HCT116 (cell line): ENCODE measurements around the gene SPR. TPM values are rescaled to one million over a fixed set of nuclear protein-coding genes. Genes with fewer than 3 reads are reported as not detected.

Experiments used
- ATAC-seq: fragments of 200-7000 bp; cut with Tn5 transposase; 2 replicates; pipeline ENCODE4 v1.9.1; 2020; ENCODE audit warnings: mild to moderate bottlenecking, moderate library complexity
- Bru-seq: library from RNA; stranded (reverse); fragments of 400-500 nt; gene quantifications from one replicate; lab custom pipeline; 2021; lab: Mats Ljungman, UMichigan
- BruChase-seq, 2 experiments: library from RNA; stranded (reverse); fragments of 400-500 nt; gene quantifications; one replicate each; lab custom pipeline; 2021; lab: Mats Ljungman, UMichigan
- BruUV-seq: library from RNA; stranded (reverse); fragments of 400-500 nt; replicated peaks from 2 replicates; lab custom pipeline; 2021; lab: Mats Ljungman, UMichigan
- CTCF ChIA-PET: fragments of 300-600 bp; sonication (Branson Sonifier 250); formaldehyde crosslinking; loops from one replicate; lab custom pipeline; 2021; ENCODE audit warnings: antibody characterized with exemption; lab: Charles Lee
- POLR2A ChIA-PET: fragments of 300-600, 350-600 bp; sonication (Branson Sonifier 250); formaldehyde crosslinking; loops from one replicate; lab custom pipeline; 2021; ENCODE audit warnings: antibody characterized with exemption; lab: Charles Lee
- RAD21 ChIA-PET, 2 experiments: fragments of 300-600 bp; sonication (Branson Sonifier 250); formaldehyde crosslinking; loops; one replicate each; lab custom pipeline; 2023; ENCODE audit warnings: low total read pairs in 2 of 2; ENCODE audit not compliant: uncharacterized antibody in 2 of 2, unreplicated experiment in 2 of 2, low non-redundant PET in 1 of 2; lab: Charles Lee
- DNase-seq: peaks from one replicate; pipeline ENCODE4 v3.0.0-alpha.2; 2010; ENCODE audit warnings: low read depth, low spot score
- H2AFZ ChIP-seq: fragments of 200-600 bp; shearing (Covaris generic), sonication (generic); 2 replicates; pipeline ENCODE4 v1.6.1; 2017; ENCODE audit warnings: low read depth, mixed run types, mixed read lengths, antibody characterized with exemption, low read length; ENCODE audit not compliant: poor library complexity, severe bottlenecking
- H3K27ac ChIP-seq: 2 replicates; pipeline ENCODE4 v1.5.1; 2012; ENCODE audit warnings: low read depth, low read length
- H3K27me3 ChIP-seq: fragments of 200-600 bp; sonication (generic); 2 replicates; pipeline ENCODE4 v1.6.1; 2016; ENCODE audit warnings: mixed run types, low read length, mixed read lengths; ENCODE audit not compliant: insufficient read depth
- H3K36me3 ChIP-seq, 2 experiments: fragments of 200-500 bp in 1 of 2; fragments of 200-600 bp in 1 of 2; sonication (Bioruptor generic) in 1 of 2; sonication (generic) in 1 of 2; 2 replicates each; pipeline versions ENCODE4 v1.5.1 to v1.6.1; 2014 to 2016; ENCODE audit warnings: low read length in 2 of 2, inconsistent platforms in 1 of 2, mixed read lengths in 1 of 2, mixed run types in 1 of 2; ENCODE audit not compliant: insufficient read depth in 2 of 2, control insufficient read depth in 1 of 2
- H3K4me1 ChIP-seq, 2 experiments: fragments of 200-600 bp in 1 of 2; sonication (generic) in 1 of 2; 2 replicates each; pipeline versions ENCODE4 v1.5.1 to v1.6.1; 2012 to 2017; ENCODE audit warnings: low read length in 2 of 2, inconsistent platforms in 1 of 2, mild to moderate bottlenecking in 1 of 2, mixed read lengths in 1 of 2, mixed run types in 1 of 2, moderate library complexity in 1 of 2; ENCODE audit not compliant: insufficient read depth in 2 of 2, control insufficient read depth in 1 of 2
- H3K4me2 ChIP-seq: fragments of 200-600 bp; sonication (generic); 2 replicates; pipeline ENCODE4 v1.6.1; 2017; ENCODE audit warnings: mixed run types, low read length, mixed read lengths
- H3K4me3 ChIP-seq, 2 experiments: fragments of 200-600 bp in 1 of 2; sonication (generic) in 1 of 2; replicated peaks in 1 of 2; 2 replicates each; pipeline ENCODE4 v1.5.1; 2011 to 2016; ENCODE audit warnings: low read length in 2 of 2, control low read depth in 1 of 2, low read depth in 1 of 2, mild to moderate bottlenecking in 1 of 2, mixed read lengths in 1 of 2, mixed run types in 1 of 2
- H3K79me2 ChIP-seq: fragments of 200-600 bp; sonication (generic); 2 replicates; pipeline ENCODE4 v1.6.1; 2017; ENCODE audit warnings: mild to moderate bottlenecking, mixed run types, low read length, moderate library complexity, mixed read lengths; ENCODE audit not compliant: insufficient read depth
- H3K9ac ChIP-seq: fragments of 200-600 bp; sonication (generic); 2 replicates; pipeline ENCODE4 v1.6.1; 2016; ENCODE audit warnings: low read length, mixed read lengths
- H3K9me2 ChIP-seq: fragments of 200-600 bp; sonication (generic), shearing (Covaris generic); 2 replicates; pipeline ENCODE4 v1.6.1; 2017; ENCODE audit warnings: mixed run types, mild to moderate bottlenecking, moderate library complexity; ENCODE audit not compliant: insufficient read depth
- H3K9me3 ChIP-seq, 2 experiments: fragments of 200-500 bp in 1 of 2; fragments of 200-600 bp in 1 of 2; sonication (Bioruptor generic) in 1 of 2; sonication (generic) in 1 of 2; 2 replicates each; pipeline ENCODE4 v1.6.1; 2014 to 2017; ENCODE audit warnings: low read length in 2 of 2, mixed read lengths in 2 of 2, inconsistent platforms in 1 of 2, low read depth in 1 of 2, mild to moderate bottlenecking in 1 of 2, mixed run types in 1 of 2, moderate library complexity in 1 of 2; ENCODE audit not compliant: control insufficient read depth in 1 of 2, insufficient read depth in 1 of 2
- H4K20me1 ChIP-seq: fragments of 200-600 bp; sonication (generic), shearing (Covaris generic); 2 replicates; pipeline ENCODE4 v1.6.1; 2017; ENCODE audit warnings: mixed run types, mild to moderate bottlenecking, moderate library complexity; ENCODE audit not compliant: insufficient read depth
- CBX3 ChIP-seq: IDR thresholded peaks from 2 replicates; pipeline ENCODE4 v1.6.1; 2012; ENCODE audit warnings: low read depth
- CEBPB ChIP-seq: IDR thresholded peaks from 2 replicates; pipeline ENCODE4 v1.6.1; 2012; ENCODE audit warnings: low read depth
- EGR1 ChIP-seq: IDR thresholded peaks from 2 replicates; pipeline ENCODE4 v1.6.1; 2012; ENCODE audit warnings: low read depth
- EZH2 ChIP-seq: fragments of 200-600 bp; sonication (generic); IDR thresholded peaks from 2 replicates; pipeline ENCODE4 v1.6.1; 2017; ENCODE audit warnings: antibody characterized with exemption, mixed run types
- EZH2phosphoT487 ChIP-seq: fragments of 200-600 bp; IDR thresholded peaks from 2 replicates; pipeline ENCODE4 v1.6.1; 2018; ENCODE audit warnings: antibody characterized with exemption, borderline replicate concordance
- FOSL1 ChIP-seq: IDR thresholded peaks from 2 replicates; pipeline ENCODE4 v1.6.1; 2012; ENCODE audit warnings: low read depth
- JUND ChIP-seq: IDR thresholded peaks from 2 replicates; pipeline ENCODE4 v1.6.1; 2012
- POLR2A ChIP-seq: IDR thresholded peaks from 2 replicates; pipeline ENCODE4 v1.7.0; 2011; ENCODE audit warnings: borderline replicate concordance; ENCODE audit not compliant: insufficient read depth, insufficient read length; ENCODE audit errors: extremely low read depth
- POLR2AphosphoS5 ChIP-seq: IDR thresholded peaks from 2 replicates; pipeline ENCODE4 v1.6.1; 2011; ENCODE audit warnings: mild to moderate bottlenecking, low read depth, low read length, moderate library complexity
- RAD21 ChIP-seq: IDR thresholded peaks from 2 replicates; pipeline ENCODE4 v1.6.1; 2012; ENCODE audit warnings: low read depth, mild to moderate bottlenecking
- REST ChIP-seq: IDR thresholded peaks from 2 replicates; pipeline ENCODE4 v1.6.1; 2012; ENCODE audit warnings: low read depth
- SIN3A ChIP-seq: IDR thresholded peaks from 2 replicates; pipeline ENCODE4 v1.6.1; 2012; ENCODE audit warnings: low read depth
- SRF ChIP-seq: IDR thresholded peaks from 2 replicates; pipeline ENCODE4 v1.6.1; 2012; ENCODE audit warnings: low read depth
- TCF7L2 ChIP-seq: IDR thresholded peaks from 2 replicates; pipeline ENCODE4 v1.7.0; 2011; ENCODE audit warnings: borderline replicate concordance, inconsistent platforms; ENCODE audit not compliant: insufficient read depth, insufficient read length; ENCODE audit errors: extremely low read depth
- YY1 ChIP-seq: IDR thresholded peaks from 2 replicates; pipeline ENCODE4 v1.6.1; 2011; ENCODE audit warnings: low read length, low read depth, moderate library complexity, mild to moderate bottlenecking; ENCODE audit not compliant: insufficient replicate concordance; ENCODE audit errors: extremely low read depth
- ZFX ChIP-seq: fragments of 450-650 bp; IDR thresholded peaks from 2 replicates; pipeline ENCODE4 v1.6.1; 2017
- ZNF274 ChIP-seq: fragments of 200-500 bp; sonication (Bioruptor generic); IDR thresholded peaks from 2 replicates; pipeline ENCODE4 v1.6.1; 2014; ENCODE audit warnings: mild to moderate bottlenecking, low read depth, low read length, inconsistent platforms
- intact Hi-C: fragments of 100-400 bp; cut with micrococcal nuclease; formaldehyde crosslinking; loops from 2 replicates; pipeline ENCODE4 v1.10.0; 2022
- long read RNA-seq: library from polyadenylated mRNA; unstranded; transcript quantifications from one replicate; pipeline ENCODE4 v2.0.0, GENCODE V29; 2021; ENCODE audit not compliant: unreplicated experiment
- polyA plus RNA-seq: library from polyadenylated mRNA; unstranded; fragments of >200 nt; gene quantifications from 2 replicates; pipeline ENCODE4 v1.2.1, GENCODE V29; 2012; ENCODE audit warnings: missing spikeins
- total RNA-seq: library from RNA; stranded (reverse); gene quantifications from one replicate; pipeline ENCODE4 v1.2.1, GENCODE V29; 2021; ENCODE audit not compliant: unreplicated experiment
- TF ChIP-seq, protein P1 (sequence below): IDR thresholded peaks from 2 replicates; pipeline ENCODE4 v1.6.1; 2012
- TF ChIP-seq, protein P2 (sequence below): IDR thresholded peaks from 2 replicates; pipeline ENCODE4 v1.6.1; 2012
- TF ChIP-seq, protein P3 (sequence below), 3 experiments: fragments of 200-600 bp in 1 of 3; sonication (generic) in 1 of 3; IDR thresholded peaks in 2 of 3; conservative IDR thresholded peaks in 1 of 3; 2 replicates each; pipeline ENCODE4 v1.5.1; 2012 to 2017; ENCODE audit warnings: low read depth in 2 of 3, low read length in 2 of 3, antibody characterized with exemption in 1 of 3, borderline replicate concordance in 1 of 3, control low read depth in 1 of 3, mild to moderate bottlenecking in 1 of 3, mixed read lengths in 1 of 3, mixed run types in 1 of 3, moderate library complexity in 1 of 3; ENCODE audit not compliant: insufficient read depth in 1 of 3

Gene SPR
- 66.9 TPM for total RNA-seq
- 50.7 and 52.4 TPM in 2 replicates for polyA plus RNA-seq
- Bru-seq, nascent RNA = percentile 59 among the genes with signal in this experiment
- percentile 67 among the genes with signal in this experiment for BruChase-seq, experiment 1, labeled RNA remaining after a 6-hour chase
- percentile 61 among the genes with signal in this experiment for BruChase-seq, experiment 2, labeled RNA remaining after a 2-hour chase
- long read RNA-seq, transcript SPR-202 (3 exons, 947 nt) = minor isoform, 7 of 147 reads
- long read RNA-seq, transcript SPR-201 (3 exons, 1,480 nt) = major isoform, 108 of 147 reads
- long read RNA-seq, partial matches to known transcripts = 29 of 147 reads
- long read RNA-seq, other reads (novel, unspliced or antisense) = 3 of 147 reads

DNA sequence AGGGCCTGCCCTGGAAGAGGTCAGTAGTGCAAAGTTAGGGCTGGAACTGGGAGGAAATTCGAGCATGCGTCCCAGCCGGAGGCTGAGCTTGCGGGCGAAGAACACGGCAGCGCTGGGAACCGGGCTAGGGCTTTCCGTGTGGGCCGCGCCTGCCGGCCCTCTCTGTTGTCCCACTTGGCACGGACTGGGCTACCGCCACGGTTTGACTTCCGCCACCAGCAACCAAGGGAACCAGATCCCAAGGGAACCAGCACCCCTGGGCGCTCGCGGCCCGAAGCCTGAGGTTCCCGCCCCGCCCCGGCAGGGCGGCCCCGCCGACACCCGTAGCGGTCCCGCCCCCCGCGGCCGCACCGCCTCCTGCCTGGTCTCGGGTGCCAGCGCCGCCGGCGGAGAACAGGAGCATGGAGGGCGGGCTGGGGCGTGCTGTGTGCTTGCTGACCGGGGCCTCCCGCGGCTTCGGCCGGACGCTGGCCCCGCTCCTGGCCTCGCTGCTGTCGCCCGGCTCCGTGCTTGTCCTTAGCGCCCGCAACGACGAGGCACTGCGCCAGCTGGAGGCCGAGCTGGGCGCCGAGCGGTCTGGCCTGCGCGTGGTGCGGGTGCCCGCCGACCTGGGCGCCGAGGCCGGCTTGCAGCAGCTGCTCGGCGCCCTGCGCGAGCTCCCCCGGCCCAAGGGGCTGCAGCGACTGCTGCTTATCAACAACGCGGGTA, at the start of gene SPR:
SPR (plus strand) TSS at position 377 of the 708 bp plus-strand sequence; CDS start at position 402, 25 bp downstream.
- peak; percentile 43 for DNase-seq
- no peaks in the 10 kb centered on the region; the same call in 1 of the 2 replicates for H4K20me1 ChIP-seq
- peak; percentile 91 for ATAC-seq
- peaks cover 0 to 16% of the 10 kb centered on the region in 2 experiments; a peak in 2 of 4 replicates for H3K36me3 ChIP-seq
- H3K27me3 ChIP-seq = no peaks in the 10 kb centered on the region
- peak within 1 kb of the TSS; percentile 99 for H3K27ac ChIP-seq
- no peaks in the 10 kb centered on the region for H3K9me2 ChIP-seq
- H3K9me3 ChIP-seq = no peaks in the 10 kb centered on the region
- CTCF ChIA-PET = interaction anchor here (0.8 to 2.8 kb wide), 21 partner anchors 8 to 1341 kb away, joined by 3 to 23 read pairs (median 4); partner anchors contain the start of gene EMX1
- H3K4me1 ChIP-seq = peaks cover 11 to 21% of the 10 kb centered on the region in 2 experiments
- intact Hi-C loops = loop anchor here (1.0 to 5.0 kb wide), 3 partner anchors 30 to 1340 kb away; partner anchors contain the start of gene EMX1
- POLR2A ChIA-PET = no interaction called here
- RAD21 ChIA-PET = interaction anchor here in 1 of 2 experiments (0.7 kb wide), 1 partner anchor 24 kb away, joined by 3 read pairs; no protein-coding TSS in a partner anchor
- BruUV-seq = no TSS peak
- peak within 1 kb of the TSS; percentile 89 for H2AFZ ChIP-seq
- peaks cover 21% of the 10 kb centered on the region; the same call in 1 of the 2 replicates for H3K79me2 ChIP-seq
- peak within 1 kb of the TSS; percentile 75 for H3K9ac ChIP-seq
- H3K4me2 ChIP-seq = peak within 1 kb of the TSS; percentile 88
- H3K4me3 ChIP-seq = peak within 1 kb of the TSS; percentile 67 to 69
- TF ChIP-seq EGR1 (no peak), POLR2AphosphoS5 (peak; percentile 83), CEBPB (no peak), JUND (no peak), RAD21 (no peak), REST (no peak), ZFX (peak; percentile 81; the same call in 1 of the 2 replicates), SRF (no peak), EZH2 (no peak), TCF7L2 (no peak), YY1 (no peak), FOSL1 (no peak), POLR2A (peak; percentile 69), CBX3 (no peak), SIN3A (peak; percentile 15; the same call in 1 of the 2 replicates), ZNF274 (no peak), EZH2phosphoT487 (no peak)
- TF ChIP-seq, protein P1, sequence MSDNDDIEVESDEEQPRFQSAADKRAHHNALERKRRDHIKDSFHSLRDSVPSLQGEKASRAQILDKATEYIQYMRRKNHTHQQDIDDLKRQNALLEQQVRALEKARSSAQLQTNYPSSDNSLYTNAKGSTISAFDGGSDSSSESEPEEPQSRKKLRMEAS = peak; percentile 73
- TF ChIP-seq, protein P2, sequence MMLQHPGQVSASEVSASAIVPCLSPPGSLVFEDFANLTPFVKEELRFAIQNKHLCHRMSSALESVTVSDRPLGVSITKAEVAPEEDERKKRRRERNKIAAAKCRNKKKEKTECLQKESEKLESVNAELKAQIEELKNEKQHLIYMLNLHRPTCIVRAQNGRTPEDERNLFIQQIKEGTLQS = no peak
- TF ChIP-seq, protein P3, sequence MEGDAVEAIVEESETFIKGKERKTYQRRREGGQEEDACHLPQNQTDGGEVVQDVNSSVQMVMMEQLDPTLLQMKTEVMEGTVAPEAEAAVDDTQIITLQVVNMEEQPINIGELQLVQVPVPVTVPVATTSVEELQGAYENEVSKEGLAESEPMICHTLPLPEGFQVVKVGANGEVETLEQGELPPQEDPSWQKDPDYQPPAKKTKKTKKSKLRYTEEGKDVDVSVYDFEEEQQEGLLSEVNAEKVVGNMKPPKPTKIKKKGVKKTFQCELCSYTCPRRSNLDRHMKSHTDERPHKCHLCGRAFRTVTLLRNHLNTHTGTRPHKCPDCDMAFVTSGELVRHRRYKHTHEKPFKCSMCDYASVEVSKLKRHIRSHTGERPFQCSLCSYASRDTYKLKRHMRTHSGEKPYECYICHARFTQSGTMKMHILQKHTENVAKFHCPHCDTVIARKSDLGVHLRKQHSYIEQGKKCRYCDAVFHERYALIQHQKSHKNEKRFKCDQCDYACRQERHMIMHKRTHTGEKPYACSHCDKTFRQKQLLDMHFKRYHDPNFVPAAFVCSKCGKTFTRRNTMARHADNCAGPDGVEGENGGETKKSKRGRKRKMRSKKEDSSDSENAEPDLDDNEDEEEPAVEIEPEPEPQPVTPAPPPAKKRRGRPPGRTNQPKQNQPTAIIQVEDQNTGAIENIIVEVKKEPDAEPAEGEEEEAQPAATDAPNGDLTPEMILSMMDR (IDR thresholded peaks at IDR 0.05 in 2 of 3, conservative IDR thresholded peaks at IDR 0.05 in 1 of 3; ENCODE audit: borderline replicate concordance in 1 of 3, insufficient read depth in 1 of 3, low read depth in 2 of 3, low read length in 2 of 3) = no peak
